HG03354 (cell line): ENCODE measurements around the gene ROBO1.

ENCODE experiments used
- ATAC-seq: cut with Tn5 transposase; IDR thresholded peaks from one replicate; pipeline ENCODE4 v1.9.1; 2021; ENCODE audit warnings: mild to moderate bottlenecking; ENCODE audit not compliant: unreplicated experiment, poor library complexity, severe bottlenecking

ROBO1 gene

DNA sequence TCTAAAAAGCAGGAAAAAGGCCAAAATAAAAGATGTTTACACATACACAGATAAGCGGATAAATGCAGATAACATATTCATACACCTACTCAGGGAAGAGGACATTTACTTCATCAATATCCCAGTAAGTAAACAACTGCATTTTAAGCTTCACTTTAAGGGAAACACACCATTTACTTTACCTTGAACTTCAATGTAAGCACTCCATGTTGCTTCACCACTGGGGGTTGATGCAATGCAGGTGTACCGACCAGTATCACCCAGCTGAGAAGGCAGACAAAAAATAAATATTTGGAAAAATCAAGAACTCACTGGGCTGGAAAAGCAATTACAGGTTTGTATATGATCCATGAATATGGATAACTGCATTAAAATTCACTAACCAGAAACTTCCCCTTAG is 1099.5 kb downstream of the ROBO1 start:
- ATAC-seq: no peak

GRCh38 chr3:78666470-78666800 is 1101.4 kb downstream of the ROBO1 start:
- no peak for ATAC-seq

- ATAC-seq: no peak
Observed at GRCh38 chr3:78665776-78666469, 1101.9 kb downstream of the ROBO1 start.

DNA sequence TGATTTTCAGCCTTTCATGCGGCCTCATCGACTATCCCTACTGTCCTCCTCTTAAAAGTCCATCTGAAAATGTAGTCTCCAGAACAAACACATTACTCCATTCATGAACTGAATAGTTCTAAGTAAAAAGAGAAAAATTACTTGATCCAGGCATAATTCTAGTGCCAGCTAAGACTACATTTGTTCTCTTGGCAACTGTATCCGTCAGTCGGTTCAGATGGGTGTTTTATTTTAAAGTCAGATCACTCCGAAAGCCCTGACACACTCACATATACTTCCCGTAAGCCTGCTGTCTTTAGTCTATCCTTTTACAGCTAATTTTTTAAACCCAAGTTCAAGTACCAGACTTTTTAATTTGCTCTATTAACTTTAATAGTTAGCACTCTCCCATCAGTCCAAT is 1102.7 kb downstream of the ROBO1 start:
- no peak for ATAC-seq

- ATAC-seq: no peak
Observed at GRCh38 chr3:78660957-78661356, 1106.8 kb downstream of the ROBO1 start.

DNA sequence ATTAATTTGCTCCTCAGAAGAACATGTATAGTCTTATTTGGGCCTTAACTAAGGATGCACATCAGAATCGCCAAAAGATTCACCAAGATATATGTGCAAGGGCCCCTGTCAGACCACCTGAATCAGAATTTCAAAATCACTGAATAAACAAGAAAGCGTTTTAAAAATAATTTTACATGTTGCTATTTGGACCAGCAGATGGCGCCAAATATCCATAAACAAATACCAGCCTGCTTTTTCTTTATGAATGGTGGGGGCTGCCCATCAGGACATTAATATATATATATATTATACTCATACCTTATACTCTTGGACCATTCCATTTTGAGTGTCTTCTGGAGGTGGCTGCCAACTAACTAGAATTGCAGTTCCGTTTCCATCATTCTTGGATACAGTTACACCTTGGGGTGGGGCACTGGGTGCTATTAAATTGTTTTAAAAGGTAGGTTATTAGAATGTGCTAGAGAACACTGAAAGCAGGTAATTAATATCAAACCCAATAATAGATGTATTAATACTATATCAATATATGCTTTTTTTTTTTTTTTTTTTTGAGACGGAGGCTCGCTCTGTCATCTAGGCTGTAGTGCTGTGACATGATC is 1108.3 kb downstream of the ROBO1 start:
- no peak for ATAC-seq

GRCh38 chr3:78647726-78648125 is 1120.1 kb downstream of the ROBO1 start:
- ATAC-seq: no peak

DNA sequence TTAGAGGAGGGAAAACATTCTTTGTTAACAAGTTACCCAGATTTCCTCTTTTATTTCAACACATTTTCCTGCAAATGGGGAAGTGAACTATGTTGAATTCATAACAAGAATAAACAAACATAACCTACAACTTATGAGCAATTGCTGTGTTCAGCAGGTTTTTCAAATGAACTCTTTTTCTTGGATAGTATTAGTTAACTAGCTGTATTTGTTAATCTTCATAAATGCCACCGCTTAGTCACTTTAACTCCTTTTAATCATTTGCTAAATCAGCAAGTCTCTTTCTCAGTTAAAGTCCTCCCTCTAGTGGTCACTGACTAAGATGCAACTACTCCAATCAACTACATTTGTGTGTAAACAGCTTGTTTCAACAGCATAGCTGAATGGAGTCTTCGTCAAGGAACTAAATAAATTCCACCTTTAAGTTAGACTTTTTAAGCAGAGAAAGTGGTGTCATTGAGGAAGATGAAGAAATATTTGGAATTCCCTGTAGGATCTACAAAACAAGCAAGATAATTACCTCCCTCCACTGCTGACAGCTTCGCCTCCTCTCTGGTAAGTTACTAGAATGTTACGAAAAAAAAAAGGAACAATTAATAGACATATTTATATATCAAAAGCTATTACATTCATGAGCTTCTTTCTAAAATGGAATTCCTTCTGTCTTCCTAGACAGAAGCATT is 1122.0 kb downstream of the ROBO1 start:
- ATAC-seq: peak; percentile 96

DNA sequence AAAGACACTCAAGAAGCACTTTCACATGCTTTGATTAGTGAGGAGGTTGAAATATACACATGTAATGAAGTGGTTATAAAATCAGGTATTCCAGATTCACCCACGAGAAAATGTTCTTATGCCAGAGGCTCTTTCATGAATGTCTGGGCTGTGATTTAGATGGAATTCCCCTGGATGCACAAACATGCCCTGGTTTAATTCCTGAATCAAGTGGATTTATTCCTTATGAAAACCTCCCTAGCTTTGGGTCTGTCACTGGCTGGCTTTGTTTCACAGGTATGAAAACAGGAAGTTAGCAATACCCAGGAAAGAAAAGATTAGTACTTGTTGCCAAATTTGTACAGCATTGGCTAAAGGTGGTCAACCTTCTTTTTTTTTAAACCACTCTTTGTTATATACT is 1123.0 kb downstream of the ROBO1 start:
- no peak for ATAC-seq

DNA sequence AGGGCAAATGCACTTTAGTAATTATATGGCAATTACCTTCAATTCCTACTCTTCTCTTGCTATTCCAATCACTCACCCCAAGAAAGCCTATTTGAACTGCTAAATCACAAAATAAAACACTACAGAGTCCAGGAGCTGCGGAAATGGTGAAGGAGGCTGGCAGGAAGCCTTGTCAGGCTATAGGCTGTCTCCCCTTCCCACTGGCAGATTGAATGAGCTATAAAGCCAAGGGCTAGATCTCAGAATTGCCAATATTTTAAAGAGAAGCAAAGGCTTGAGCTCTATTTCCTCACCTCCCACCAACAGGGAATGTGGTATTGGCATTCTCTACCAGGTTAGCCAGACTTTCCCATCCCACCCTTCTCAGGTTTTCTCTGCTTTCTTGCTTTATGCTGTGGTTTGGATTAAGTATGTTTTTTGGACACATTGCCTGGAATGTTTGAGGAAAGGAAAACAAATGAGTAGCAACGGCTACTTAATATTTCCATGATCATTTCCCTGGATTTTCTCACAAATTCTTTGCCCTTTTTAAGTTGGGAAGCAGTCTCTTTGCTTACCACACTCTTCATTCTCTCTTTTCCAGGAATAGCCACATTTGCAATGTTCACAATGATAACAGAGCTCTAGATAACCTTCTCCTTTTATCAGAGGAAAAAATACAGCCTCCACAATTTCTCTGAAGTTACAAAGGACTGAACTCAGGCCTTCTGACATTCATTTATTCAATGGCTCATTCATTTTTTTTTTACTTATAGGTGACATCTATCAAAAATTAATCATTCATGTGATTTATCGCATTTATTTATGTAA is 1125.4 kb downstream of the ROBO1 start:
- no peak for ATAC-seq

DNA sequence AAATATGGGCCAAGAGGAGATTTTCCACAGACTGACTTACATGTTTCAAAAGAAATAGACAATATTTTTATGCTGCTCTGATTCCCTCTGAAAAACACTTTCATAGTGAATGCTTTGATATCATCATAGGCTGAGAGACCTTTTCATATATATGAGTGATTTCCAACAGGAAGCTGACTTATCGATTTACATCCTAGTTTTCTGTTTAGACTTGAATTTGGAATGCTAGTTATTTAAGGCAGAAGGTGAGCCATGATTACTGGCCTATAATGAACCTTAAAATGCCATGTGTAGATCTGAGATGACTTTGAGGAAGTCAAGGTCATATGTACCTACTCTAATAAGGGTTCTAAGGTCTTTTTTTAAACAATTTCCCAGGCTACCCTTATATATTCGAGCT is 1126.1 kb downstream of the ROBO1 start:
- no peak for ATAC-seq

- no peak for ATAC-seq
Observed at GRCh38 chr3:78634316-78634715, 1133.5 kb downstream of the ROBO1 start.

DNA sequence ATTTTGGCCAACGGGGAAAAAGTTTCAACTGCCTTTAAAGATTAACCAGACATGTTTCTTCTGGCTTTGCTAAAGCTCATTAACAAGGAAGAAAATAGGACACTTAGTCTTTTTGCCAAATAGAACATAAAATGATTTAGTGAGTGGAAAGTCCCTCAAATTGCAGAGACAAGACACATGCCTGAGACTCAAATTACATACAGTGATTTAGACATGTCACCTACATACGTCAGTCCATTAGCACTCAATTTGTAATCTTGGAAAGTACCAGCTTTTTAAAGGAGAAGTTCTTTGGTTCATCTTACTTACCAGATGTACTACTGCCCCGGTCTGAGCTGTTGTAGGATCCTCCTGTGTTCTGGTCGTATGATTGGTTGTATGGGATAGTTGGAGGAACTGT is 1134.2 kb downstream of the ROBO1 start:
- ATAC-seq: no peak

DNA sequence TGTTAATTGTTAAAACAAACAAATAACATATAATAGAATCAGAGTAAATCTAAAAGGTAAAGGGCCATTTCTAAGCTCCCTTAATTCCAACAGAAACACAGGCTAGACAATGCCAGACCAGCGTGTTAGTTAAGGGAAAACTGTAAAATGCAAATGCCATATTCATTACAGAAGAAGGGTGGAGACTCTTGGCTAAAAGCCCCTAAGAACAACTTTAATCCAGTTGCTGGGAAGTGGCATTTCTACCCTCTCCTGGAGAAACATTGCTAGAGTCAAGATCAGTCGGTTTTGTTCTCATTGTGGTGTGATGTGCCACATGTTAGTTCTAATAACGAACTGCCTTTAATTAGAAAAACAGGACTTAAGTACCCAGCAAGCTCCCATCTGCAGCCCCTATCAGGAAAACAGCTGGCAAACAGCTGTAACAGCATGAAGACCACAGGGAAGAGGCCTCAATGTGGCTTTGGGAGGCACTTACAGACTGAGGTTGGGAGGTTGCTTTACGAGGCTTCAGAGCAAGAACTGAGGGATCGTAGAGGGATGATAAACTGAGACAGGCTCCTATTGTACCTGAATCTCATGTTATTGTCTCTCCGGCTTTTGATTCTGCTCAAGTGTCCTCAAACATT is 1134.8 kb downstream of the ROBO1 start:
- ATAC-seq: no peak

- ATAC-seq: no peak
Observed at GRCh38 chr3:78629544-78629943, 1138.3 kb downstream of the ROBO1 start.

- no peak for ATAC-seq
Observed at GRCh38 chr3:78621061-78621716, 1146.6 kb downstream of the ROBO1 start.

GRCh38 chr3:78614486-78614885 is 1153.3 kb downstream of the ROBO1 start:
- ATAC-seq: no peak

DNA sequence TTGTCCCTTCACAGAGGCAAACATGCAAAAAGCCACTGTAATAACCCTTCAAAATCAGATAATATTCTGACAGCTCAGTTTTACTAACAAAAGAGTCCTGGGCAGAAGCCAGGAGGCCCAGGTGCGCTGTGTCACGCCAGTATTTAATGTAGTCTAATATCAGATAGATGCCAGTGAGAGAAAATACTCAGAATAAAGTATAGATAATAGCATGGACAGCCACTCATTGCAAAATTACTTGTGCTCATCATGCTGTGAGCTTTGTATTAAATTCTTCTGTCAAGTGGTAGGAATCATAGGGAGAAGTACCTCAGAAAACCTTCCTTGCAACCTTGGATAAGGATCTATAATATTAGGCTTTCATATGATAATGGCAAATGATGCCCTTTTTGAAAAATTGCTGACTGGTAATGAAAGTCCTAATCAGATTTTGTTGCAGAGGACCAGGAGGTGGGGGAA is 1154.3 kb downstream of the ROBO1 start:
- no peak for ATAC-seq

- no peak for ATAC-seq
Observed at GRCh38 chr3:78611278-78611677, 1156.5 kb downstream of the ROBO1 start.
